ENCODE data around the gene CDC42EP1. TPM values are rescaled to one million over a fixed set of nuclear protein-coding genes. Genes with fewer than 3 reads are reported as not detected.
A peak's percentile ranks its signal among the peaks of the same experiment; 100 is the strongest.

CDC42EP1 gene
- total and polyA plus RNA-seq, 12 donors: 10.6 to 48.3 (median 16.2) TPM

GRCh38 chr22:37560608-37561211 is 430 bp downstream of the CDC42EP1 start:
- peaks cover 0 to 16% (median 0%) of the 10 kb centered on the region in 9 donors for H3K36me3 ChIP-seq
- peak overlapping the region; percentile 96 to 100 (median 99) for H3K27ac ChIP-seq
- peaks cover 0 to 55% (median 4%) of the 10 kb centered on the region in 7 donors for H3K27me3 ChIP-seq
- TF ChIP-seq, protein P1, sequence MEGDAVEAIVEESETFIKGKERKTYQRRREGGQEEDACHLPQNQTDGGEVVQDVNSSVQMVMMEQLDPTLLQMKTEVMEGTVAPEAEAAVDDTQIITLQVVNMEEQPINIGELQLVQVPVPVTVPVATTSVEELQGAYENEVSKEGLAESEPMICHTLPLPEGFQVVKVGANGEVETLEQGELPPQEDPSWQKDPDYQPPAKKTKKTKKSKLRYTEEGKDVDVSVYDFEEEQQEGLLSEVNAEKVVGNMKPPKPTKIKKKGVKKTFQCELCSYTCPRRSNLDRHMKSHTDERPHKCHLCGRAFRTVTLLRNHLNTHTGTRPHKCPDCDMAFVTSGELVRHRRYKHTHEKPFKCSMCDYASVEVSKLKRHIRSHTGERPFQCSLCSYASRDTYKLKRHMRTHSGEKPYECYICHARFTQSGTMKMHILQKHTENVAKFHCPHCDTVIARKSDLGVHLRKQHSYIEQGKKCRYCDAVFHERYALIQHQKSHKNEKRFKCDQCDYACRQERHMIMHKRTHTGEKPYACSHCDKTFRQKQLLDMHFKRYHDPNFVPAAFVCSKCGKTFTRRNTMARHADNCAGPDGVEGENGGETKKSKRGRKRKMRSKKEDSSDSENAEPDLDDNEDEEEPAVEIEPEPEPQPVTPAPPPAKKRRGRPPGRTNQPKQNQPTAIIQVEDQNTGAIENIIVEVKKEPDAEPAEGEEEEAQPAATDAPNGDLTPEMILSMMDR (IDR thresholded peaks at IDR 0.05): no peak
- DNase-seq (peak; percentile 68 to 76), ATAC-seq (peak; percentile 33 to 69 (median 50))
- H3K4me3 ChIP-seq: peak overlapping the region; percentile 61 to 92 (median 74)
- H3K4me1 ChIP-seq: peaks cover 14 to 87% (median 77%) of the 10 kb centered on the region in 9 donors
- no peaks in the 10 kb centered on the region for H3K9me3 ChIP-seq
- intact Hi-C loops (cut with DNase I): loop anchor here in 5 of 10 donors (1.0 to 10.0 kb wide), 4 partner anchors 14 to 246 kb away; no protein-coding TSS in a partner anchor
- WGBS, 2 donors: 1% methylated on average over 42 to 71 of the region's 72 CpGs

- Histone ChIP-seq H3K27me3 (peaks cover 0 to 54% (median 4%) of the 10 kb centered on the region in 7 donors), H3K4me3 (peak overlapping the region; percentile 61 to 92 (median 74)), H3K27ac (peak overlapping the region; percentile 96 to 100 (median 99)), H3K4me1 (peaks cover 20 to 91% (median 83%) of the 10 kb centered on the region in 9 donors), H3K9me3 (no peaks in the 10 kb centered on the region), H3K36me3 (peaks cover 0 to 23% (median 5%) of the 10 kb centered on the region in 9 donors)
- WGBS, 2 donors: 1% methylated on average over 56 of the region's 56 CpGs
- intact Hi-C loops (cut with DNase I): loop anchor here in 5 of 10 donors (1.0 to 10.0 kb wide), 4 partner anchors 15 to 247 kb away; no protein-coding TSS in a partner anchor
- ATAC-seq: peak; percentile 50 to 79 (median 72)
- peak; percentile 92 to 95 for DNase-seq
- TF ChIP-seq, protein P1 (IDR thresholded peaks at IDR 0.05): peak; percentile 67 to 91 (median 86)
Measured at GRCh38 chr22:37561212-37562048, 1.1 kb downstream of the CDC42EP1 start.

DNA sequence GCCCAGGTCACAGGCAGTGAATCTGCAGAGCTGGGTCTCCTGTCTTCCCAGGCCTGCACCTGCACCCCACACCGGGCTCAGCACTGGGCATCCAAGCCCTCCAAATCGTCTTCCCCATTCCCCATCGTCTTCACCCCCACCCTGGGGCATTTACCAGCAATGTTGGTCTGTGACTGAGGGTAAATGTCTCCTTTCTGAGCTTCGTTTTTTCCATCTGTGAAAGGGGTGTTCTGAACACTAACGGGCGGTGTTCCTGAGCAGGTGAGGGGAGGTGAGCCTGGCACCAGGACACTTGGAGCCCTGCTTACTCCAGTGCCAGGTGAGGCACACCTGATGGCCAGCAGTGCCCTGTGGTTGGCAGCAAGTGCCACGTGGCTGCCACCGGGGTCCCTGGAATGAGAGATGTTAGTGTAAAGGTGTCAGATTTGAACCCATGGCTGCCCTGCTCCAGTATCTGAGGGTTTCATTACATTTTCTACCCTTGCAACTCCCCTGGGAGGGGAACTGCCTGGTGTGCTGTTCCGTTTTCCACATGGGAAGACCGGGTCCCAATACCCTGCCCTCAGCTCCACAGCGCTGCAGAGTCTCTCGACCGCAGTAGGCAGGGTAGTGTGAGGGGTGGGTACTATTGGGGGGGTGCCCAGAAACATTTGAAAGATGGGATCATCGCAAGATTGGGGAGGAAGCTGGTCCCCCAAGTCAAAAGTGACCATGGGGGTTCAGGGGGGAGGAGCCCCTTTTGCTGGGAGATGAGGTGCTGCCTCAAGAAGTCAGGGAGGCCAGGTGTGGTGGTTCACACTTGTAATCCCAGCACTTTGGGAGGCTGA is 2.0 kb downstream of the CDC42EP1 start:
- H3K4me1 ChIP-seq: peaks cover 22 to 91% (median 83%) of the 10 kb centered on the region in 9 donors
- DNase-seq (no peak), ATAC-seq (no peak)
- peak overlapping the region; percentile 61 to 92 (median 74) for H3K4me3 ChIP-seq
- peaks cover 0 to 45% (median 4%) of the 10 kb centered on the region in 7 donors for H3K27me3 ChIP-seq
- peak overlapping the region; percentile 96 to 100 (median 99) for H3K27ac ChIP-seq
- no peaks in the 10 kb centered on the region for H3K9me3 ChIP-seq
- TF ChIP-seq, protein P1 (IDR thresholded peaks at IDR 0.05): no peak
- peaks cover 0 to 32% (median 9%) of the 10 kb centered on the region in 9 donors for H3K36me3 ChIP-seq
- intact Hi-C loops (cut with DNase I): loop anchor here in 3 of 10 donors (10.0 kb wide), 1 partner anchor 247 kb away; no protein-coding TSS in a partner anchor
- 49 to 61% methylated on average over 14 of the region's 14 CpGs for WGBS, 2 donors

Data from heart right ventricle (tissue), 16 donors.